Prostate gland (tissue), 2 donors: Measurements from ENCODE around the gene CACNA1S.

ENCODE experiments used
- POLR2A ChIP-seq: fragments of 450-650 bp; IDR thresholded peaks from one replicate; pipeline ENCODE4 v1.6.1; 2016; ENCODE audit warnings: antibody characterized with exemption, mild to moderate bottlenecking
- POLR2AphosphoS5 ChIP-seq: sonication (generic); formaldehyde crosslinking; IDR thresholded peaks from one replicate; pipeline ENCODE4 v1.6.1; 2017; ENCODE audit warnings: antibody characterized with exemption
- TF ChIP-seq, protein P1 (sequence below), 4 experiments: fragments of 200-600 bp in 2 of 4; fragments of 450-650 bp in 2 of 4; sonication (generic) in 2 of 4; IDR thresholded peaks; 1 replicate in 3 of 4; 2 replicates in 1 of 4; pipeline ENCODE4 v1.5.1; 2016 to 2019; ENCODE audit warnings: antibody characterized with exemption in 4 of 4, mild to moderate bottlenecking in 2 of 4, moderate library complexity in 2 of 4

DNA sequence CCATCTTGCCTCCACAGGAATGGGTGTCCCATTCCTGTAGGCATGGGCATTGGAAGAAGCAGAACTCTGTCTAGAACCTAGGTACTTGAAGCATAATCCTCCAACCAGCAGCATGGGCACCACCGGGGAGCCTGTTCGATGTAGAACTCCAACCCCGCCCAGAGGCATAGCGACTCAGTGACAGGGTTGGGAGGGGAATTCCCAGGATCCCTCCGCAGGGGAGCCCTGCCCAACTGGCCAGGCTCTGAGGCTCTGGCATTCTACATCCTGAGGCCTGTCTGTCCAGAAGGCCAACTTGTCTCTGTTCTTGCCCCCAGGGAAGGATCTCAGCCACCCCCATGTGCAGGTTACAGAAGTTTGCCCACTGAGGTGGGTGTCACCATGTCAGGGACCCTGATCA lies 38.2 kb downstream of the CACNA1S start:
- TF ChIP-seq, protein P1, sequence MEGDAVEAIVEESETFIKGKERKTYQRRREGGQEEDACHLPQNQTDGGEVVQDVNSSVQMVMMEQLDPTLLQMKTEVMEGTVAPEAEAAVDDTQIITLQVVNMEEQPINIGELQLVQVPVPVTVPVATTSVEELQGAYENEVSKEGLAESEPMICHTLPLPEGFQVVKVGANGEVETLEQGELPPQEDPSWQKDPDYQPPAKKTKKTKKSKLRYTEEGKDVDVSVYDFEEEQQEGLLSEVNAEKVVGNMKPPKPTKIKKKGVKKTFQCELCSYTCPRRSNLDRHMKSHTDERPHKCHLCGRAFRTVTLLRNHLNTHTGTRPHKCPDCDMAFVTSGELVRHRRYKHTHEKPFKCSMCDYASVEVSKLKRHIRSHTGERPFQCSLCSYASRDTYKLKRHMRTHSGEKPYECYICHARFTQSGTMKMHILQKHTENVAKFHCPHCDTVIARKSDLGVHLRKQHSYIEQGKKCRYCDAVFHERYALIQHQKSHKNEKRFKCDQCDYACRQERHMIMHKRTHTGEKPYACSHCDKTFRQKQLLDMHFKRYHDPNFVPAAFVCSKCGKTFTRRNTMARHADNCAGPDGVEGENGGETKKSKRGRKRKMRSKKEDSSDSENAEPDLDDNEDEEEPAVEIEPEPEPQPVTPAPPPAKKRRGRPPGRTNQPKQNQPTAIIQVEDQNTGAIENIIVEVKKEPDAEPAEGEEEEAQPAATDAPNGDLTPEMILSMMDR (IDR thresholded peaks at IDR 0.05), result no peak
- TF ChIP-seq POLR2AphosphoS5 (no peak), POLR2A (no peak)
